Measurements from ENCODE around the gene ZSCAN10.

DNA sequence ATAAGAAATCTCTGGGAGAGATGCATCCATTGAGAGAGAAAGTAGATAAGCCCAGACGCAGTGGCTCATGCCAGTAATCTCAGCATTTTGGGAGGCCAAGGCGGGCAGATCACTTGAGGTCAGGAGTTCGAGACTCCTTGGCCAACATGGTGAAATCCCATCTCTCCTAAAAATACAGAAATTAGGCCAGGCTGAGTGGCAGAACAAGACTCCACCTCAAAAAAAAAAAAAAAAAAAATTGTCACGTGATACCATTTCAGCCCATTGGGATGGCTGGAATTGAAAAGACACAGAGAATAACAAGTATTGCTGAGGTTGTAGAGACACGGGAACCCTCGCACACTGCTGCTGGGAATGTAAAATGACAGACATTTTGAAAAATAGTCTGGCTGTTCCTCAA, 36.5 kb downstream of the ZSCAN10 start:
- TF ChIP-seq, protein P1, sequence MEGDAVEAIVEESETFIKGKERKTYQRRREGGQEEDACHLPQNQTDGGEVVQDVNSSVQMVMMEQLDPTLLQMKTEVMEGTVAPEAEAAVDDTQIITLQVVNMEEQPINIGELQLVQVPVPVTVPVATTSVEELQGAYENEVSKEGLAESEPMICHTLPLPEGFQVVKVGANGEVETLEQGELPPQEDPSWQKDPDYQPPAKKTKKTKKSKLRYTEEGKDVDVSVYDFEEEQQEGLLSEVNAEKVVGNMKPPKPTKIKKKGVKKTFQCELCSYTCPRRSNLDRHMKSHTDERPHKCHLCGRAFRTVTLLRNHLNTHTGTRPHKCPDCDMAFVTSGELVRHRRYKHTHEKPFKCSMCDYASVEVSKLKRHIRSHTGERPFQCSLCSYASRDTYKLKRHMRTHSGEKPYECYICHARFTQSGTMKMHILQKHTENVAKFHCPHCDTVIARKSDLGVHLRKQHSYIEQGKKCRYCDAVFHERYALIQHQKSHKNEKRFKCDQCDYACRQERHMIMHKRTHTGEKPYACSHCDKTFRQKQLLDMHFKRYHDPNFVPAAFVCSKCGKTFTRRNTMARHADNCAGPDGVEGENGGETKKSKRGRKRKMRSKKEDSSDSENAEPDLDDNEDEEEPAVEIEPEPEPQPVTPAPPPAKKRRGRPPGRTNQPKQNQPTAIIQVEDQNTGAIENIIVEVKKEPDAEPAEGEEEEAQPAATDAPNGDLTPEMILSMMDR (IDR thresholded peaks at IDR 0.05; ENCODE audit: poor library complexity, severe bottlenecking), result no peak
- TF ChIP-seq TAF1 (IDR thresholded peaks at IDR 0.05; ENCODE audit: low read depth), result no peak
- TF ChIP-seq EZH2 (IDR thresholded peaks at IDR 0.05; ENCODE audit: borderline replicate concordance, insufficient read depth, low read length, poor library complexity, severe bottlenecking), result no peak
- no peak for TF ChIP-seq POLR2AphosphoS5 (IDR thresholded peaks at IDR 0.05)
- no peak for TF ChIP-seq MXI1 (conservative IDR thresholded peaks at IDR 0.05; ENCODE audit: poor library complexity, severe bottlenecking)

Measured in neural cell (in vitro differentiated cells).